Measurements from ENCODE around the gene CALHM6.

GRCh38 chr6:116507324-116507723 lies 46.1 kb downstream of the CALHM6 start:
- TF ChIP-seq CTCF (IDR thresholded peaks at IDR 0.05) (no peak), RAD21 (IDR thresholded peaks at IDR 0.05; ENCODE audit: low read length) (no peak)
